SK-N-SH (cell line): ENCODE measurements around the gene CCR5.
"Not testable (repeated sequence)": the region's sequence is repeated elsewhere in the genome, so short reads cannot be mapped to it uniquely, and the experiment has no call there.

Experiments used
- ELF1 ChIP-seq: IDR thresholded peaks from 2 replicates; pipeline ENCODE4 v1.4.0; 2012
- EP300 ChIP-seq, 2 experiments: IDR thresholded peaks; 2 replicates each; pipeline versions ENCODE4 v1.4.0 to v1.6.1; 2012; ENCODE audit warnings: borderline replicate concordance in 1 of 2, low read depth in 1 of 2, low read length in 1 of 2
- RCOR1 ChIP-seq: fragments of 150-350 bp; IDR thresholded peaks from 2 replicates; pipeline ENCODE4 v1.6.1; 2017; ENCODE audit warnings: antibody characterized with exemption, low read length
- TF ChIP-seq, protein P1 (sequence below): fragments of 200-600 bp; sonication (generic); IDR thresholded peaks from 2 replicates; pipeline ENCODE4 v1.6.1; 2017; ENCODE audit warnings: antibody characterized with exemption, mild to moderate bottlenecking, moderate library complexity

DNA sequence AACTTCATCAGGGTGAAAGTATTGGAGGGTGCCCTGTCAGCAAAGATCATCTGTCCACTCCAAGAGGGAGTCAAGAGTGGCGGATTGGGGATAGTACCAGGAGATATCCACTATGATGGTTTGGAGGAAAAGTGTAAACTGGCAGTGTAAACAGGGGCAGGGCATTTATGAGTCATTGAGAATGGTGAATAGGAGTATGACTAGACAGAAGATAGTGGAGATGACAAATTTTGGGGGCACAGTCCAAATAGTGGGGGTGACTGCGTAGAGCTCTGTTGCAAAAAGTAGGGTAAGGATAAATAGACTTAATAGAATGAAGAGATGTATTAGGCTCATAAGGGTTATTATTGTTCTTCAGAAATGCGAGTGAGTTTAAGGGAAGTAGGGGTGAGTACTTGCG is 18.1 kb downstream of the CCR5 start:
- TF ChIP-seq, protein P1, sequence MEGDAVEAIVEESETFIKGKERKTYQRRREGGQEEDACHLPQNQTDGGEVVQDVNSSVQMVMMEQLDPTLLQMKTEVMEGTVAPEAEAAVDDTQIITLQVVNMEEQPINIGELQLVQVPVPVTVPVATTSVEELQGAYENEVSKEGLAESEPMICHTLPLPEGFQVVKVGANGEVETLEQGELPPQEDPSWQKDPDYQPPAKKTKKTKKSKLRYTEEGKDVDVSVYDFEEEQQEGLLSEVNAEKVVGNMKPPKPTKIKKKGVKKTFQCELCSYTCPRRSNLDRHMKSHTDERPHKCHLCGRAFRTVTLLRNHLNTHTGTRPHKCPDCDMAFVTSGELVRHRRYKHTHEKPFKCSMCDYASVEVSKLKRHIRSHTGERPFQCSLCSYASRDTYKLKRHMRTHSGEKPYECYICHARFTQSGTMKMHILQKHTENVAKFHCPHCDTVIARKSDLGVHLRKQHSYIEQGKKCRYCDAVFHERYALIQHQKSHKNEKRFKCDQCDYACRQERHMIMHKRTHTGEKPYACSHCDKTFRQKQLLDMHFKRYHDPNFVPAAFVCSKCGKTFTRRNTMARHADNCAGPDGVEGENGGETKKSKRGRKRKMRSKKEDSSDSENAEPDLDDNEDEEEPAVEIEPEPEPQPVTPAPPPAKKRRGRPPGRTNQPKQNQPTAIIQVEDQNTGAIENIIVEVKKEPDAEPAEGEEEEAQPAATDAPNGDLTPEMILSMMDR = not testable (repeated sequence)
- not testable (repeated sequence) for TF ChIP-seq ELF1; RCOR1; EP300 (IDR thresholded peaks at IDR 0.05; ENCODE audit: borderline replicate concordance in 1 of 2, low read depth in 1 of 2, low read length in 1 of 2)
